ENCODE measurements around the gene BMAL1. TPM values are rescaled to one million over a fixed set of nuclear protein-coding genes. Genes with fewer than 3 reads are reported as not detected.

Gene BMAL1
- total RNA-seq, 2 experiments from 2014 or later = 17.7 to 19.0 TPM

- POLR2A ChIA-PET = no interaction called here
- CTCF ChIA-PET = no interaction called here
Observed at GRCh38 chr11:13260201-13260962, 17.2 kb upstream of the BMAL1 start.

- ChIA-PET POLR2A (no interaction called here), CTCF (interaction anchor here (1.4 kb wide), 1 partner anchor 22 kb away, joined by 3 read pairs; no protein-coding TSS in a partner anchor)
Observed at GRCh38 chr11:13260963-13261588, 16.5 kb upstream of the BMAL1 start.

DNA sequence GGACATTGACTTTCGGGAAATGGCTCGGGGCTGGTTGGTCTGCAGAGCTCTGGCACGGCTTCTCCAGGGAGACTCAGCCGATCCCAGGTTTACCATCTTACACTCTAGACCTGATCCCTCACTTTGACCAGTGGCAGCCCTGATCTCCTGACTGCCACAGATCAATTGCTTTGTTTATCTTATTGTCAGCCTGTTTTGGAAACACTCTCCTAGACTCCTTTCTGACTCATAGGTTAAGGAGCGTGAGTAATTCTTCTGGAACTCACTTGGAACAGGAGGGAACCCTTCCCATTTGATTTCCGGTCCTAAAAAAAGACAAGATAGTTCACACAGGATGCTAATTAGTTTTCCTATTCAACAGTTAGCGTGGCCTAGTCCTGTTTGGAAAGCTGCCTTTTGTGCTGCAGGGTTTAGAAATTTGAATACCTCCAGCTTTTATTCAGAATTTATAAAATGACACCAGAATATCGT lies 16.0 kb upstream of the BMAL1 start:
- ChIA-PET POLR2A (no interaction called here), CTCF (interaction anchor here (1.0 to 1.4 kb wide), 2 partner anchors 23 to 73 kb away, joined by 3 to 4 read pairs; no protein-coding TSS in a partner anchor)

DNA sequence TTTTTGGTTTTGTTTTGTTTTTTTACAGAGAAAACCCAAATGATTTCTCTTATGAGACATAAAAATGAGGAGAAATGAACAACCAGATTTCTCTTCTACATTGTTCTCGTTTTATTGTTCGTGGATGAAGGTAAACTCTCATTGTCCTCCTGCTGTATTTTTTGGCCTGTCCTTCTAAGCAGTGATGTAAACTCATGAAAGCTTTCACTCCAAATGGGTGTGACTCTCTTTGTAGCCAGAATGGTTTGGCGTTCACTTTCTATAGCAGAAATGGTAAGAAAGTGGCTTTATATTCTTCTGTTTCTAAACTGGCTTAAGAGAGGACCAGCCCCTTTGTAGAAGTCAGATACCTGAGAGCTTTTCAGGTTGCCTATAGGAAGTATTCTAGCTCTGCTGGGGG lies 15.5 kb upstream of the BMAL1 start:
- CTCF ChIA-PET = interaction anchor here (1.0 to 1.4 kb wide), 2 partner anchors 23 to 73 kb away, joined by 3 to 4 read pairs; no protein-coding TSS in a partner anchor
- POLR2A ChIA-PET = no interaction called here

GRCh38 chr11:13268791-13269190 lies 8.8 kb upstream of the BMAL1 start:
- ChIA-PET POLR2A (no interaction called here), CTCF (no interaction called here)

DNA sequence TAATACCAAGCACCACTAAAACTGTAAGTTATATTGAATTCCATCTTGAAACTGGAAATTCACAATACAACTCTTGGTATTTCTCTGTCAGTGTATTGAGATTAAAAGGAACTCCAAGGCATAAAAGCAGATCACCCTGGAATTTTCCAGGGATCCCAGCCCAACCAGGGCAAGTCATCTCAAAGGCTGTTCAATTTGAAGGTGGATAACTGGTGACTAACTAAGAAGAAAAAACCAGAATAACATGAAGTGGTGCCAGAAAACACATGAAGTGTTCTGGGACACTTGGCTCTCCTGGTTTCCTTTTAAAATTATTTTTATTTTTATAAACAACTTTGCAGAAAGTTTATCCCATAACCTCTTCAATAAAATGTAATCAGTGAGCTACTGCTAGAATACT lies 7.8 kb upstream of the BMAL1 start:
- POLR2A ChIA-PET = no interaction called here
- CTCF ChIA-PET = no interaction called here

DNA sequence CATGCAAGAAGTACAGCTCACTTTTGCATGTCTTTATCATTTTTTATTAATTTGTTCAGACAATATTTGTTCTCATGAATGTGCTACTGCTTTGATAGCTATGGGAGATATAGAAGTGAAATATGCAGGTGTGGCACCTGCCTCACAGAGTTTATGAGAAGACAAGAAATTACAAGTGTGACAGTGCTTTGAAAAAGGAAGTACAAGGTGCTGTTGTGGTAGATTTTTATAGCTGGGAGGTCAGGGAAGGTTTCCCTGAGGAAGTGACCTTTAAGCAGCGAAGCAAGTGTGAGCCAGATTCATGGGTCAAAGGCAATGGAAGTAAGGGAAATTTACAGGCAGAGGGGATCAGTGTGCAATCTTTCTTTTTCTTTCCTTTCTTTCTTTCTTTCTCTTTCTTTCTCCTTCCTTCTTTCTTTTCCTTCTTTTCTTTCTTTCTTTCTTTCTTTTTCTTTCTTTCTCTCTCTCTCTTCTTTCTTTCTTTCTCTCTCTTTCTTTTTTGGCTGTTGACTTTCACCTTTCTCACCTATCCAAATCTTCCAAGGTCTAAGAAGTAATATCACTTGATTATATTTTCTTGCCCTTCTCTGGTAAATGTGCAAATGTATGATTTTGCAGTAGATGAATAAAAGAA lies 6.4 kb upstream of the BMAL1 start:
- ChIA-PET CTCF (no interaction called here), POLR2A (no interaction called here)

- ChIA-PET CTCF (interaction anchor here (1.3 to 1.5 kb wide), 2 partner anchors 10 to 59 kb away, joined by 3 to 6 read pairs; no protein-coding TSS in a partner anchor), POLR2A (no interaction called here)
Observed at GRCh38 chr11:13276454-13276831, 1.1 kb upstream of the BMAL1 start.

DNA sequence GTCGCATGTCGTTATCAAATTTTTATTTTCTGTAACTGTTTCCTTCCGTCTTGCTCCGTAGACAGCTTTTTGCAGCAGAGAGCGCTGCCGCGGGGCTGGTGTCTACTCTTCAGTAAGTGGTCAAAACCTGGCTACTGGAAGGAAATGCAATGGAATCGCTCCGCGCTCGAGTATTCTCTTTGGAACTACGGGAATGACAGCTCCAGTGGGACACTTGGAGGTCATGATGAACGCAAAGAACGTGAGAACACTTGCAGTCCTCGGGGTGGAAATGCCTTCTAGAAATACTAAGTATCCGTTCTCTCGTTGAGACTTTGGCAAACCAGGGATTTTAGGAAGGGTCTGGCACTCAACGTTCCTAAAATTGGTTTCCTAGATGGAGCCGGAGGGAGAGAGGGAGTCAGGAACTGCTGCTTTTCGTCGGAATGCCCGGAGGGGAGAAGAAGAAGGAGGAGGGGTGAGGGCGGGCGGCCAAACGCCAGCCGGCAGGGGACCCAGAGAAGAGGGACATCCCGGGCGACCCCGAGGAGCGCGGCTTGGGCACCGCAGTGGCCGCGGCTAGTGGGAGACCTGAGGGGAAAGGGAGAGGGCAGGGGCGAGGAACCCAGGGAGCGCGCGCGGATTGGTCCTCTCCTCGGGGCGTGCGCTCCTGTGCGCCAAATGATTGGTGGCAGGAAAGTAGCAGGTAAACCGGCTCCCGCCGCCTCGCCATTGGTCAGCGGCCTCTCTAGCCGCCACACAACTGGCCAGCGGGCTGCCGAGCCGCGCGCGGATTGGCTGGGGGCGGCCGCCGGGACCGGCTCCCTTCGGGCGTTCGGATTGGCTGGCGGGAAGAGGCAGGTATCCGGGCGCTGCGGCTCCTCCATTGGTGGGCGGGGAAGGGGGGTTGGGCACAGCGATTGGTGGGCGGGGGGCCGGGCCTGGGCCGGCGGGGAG lies 490 bp upstream of the BMAL1 start:
- CTCF ChIA-PET = interaction anchor here (1.3 to 1.5 kb wide), 2 partner anchors 10 to 58 kb away, joined by 3 to 6 read pairs; no protein-coding TSS in a partner anchor
- POLR2A ChIA-PET = no interaction called here

GRCh38 chr11:13278609-13279486 lies 1.3 kb downstream of the BMAL1 start:
- ChIA-PET CTCF (interaction anchor here (0.5 to 2.3 kb wide), 7 partner anchors 12 to 62 kb away, joined by 3 to 13 read pairs (median 3); no protein-coding TSS in a partner anchor), POLR2A (interaction anchor here (1.0 to 1.8 kb wide), 3 partner anchors 8 to 40 kb away, joined by 7 to 10 read pairs (median 9); no protein-coding TSS in a partner anchor)

- POLR2A ChIA-PET = interaction anchor here (1.8 kb wide), 1 partner anchor 18 kb away, joined by 9 read pairs; no protein-coding TSS in a partner anchor
- CTCF ChIA-PET = interaction anchor here (0.5 to 2.3 kb wide), 6 partner anchors 18 to 61 kb away, joined by 3 to 13 read pairs (median 3); no protein-coding TSS in a partner anchor
Observed at GRCh38 chr11:13279487-13279834, 1.9 kb downstream of the BMAL1 start.

- ChIA-PET CTCF (interaction anchor here (1.5 to 2.3 kb wide), 3 partner anchors 18 to 55 kb away, joined by 3 to 13 read pairs (median 3); no protein-coding TSS in a partner anchor), POLR2A (no interaction called here)
Observed at GRCh38 chr11:13280092-13280722, 2.6 kb downstream of the BMAL1 start.

DNA sequence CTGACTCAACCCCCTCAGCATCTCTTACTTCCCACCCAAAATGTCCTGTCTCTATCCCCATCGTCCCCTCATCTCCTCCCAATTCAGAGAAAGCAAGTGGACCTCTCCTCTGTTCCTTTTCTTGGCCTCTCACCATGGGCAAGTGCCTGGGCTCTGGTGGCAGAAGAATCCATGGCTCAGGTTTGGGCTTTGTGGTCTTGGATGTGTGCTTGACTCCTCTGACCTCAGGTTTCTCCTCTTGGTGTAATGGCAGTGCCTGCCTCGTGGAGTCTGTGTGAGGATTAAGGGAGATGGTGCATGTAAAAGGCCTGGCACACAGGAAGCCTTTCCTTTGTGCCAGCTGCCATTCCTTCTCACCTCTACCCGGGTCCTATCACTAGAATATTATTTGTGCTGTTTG lies 3.2 kb downstream of the BMAL1 start:
- ChIA-PET POLR2A (no interaction called here), CTCF (interaction anchor here (1.5 kb wide), 2 partner anchors 17 to 37 kb away, joined by 3 read pairs; no protein-coding TSS in a partner anchor)

- ChIA-PET CTCF (interaction anchor here (1.2 kb wide), 1 partner anchor 33 kb away, joined by 5 read pairs; no protein-coding TSS in a partner anchor), POLR2A (no interaction called here)
Observed at GRCh38 chr11:13283636-13284035, 6.0 kb downstream of the BMAL1 start.

DNA sequence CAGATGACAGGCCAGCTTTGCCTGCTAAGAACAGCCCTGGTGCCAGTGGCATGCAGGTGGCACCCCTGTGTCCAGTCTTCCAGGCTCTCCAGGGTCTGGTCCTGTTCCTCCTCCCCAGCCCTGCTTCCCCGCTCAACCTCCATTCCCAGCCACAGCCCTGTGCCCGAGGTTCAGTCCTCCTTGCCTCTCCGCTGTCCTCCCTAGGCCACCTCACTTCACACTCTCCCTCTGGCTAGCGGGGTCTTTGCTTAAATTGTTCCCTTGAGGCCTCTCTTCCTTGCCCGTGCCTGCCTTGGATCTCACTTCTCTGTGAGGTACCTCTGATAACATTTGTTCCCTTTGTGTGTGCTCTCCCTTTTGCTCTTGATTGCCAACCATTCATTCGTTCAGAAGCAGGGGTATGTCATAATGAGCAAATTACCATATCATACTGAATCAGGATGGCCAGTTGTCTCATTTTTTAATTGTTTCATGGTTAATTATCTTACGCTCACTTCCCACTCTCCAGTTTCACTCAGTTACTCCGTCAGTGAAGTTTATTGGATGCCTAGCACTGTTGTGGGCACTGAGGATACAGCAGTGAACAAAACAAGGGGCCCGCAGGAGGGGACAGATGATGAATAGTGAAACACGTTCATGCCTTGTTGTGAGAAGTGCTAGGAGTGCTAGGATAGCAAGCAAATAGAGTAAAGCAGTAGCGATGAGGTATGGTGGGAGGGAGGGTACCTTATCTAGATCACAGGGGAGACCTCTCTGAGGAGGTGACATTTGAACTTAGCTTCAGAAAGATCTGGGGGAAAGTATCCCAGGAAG lies 7.4 kb downstream of the BMAL1 start:
- ChIA-PET POLR2A (interaction anchor here (0.7 kb wide), 1 partner anchor 35 kb away, joined by 5 read pairs; no protein-coding TSS in a partner anchor), CTCF (interaction anchor here (0.6 kb wide), 1 partner anchor 75 kb away, joined by 6 read pairs; no protein-coding TSS in a partner anchor)

- POLR2A ChIA-PET = interaction anchor here (1.1 to 1.5 kb wide), 2 partner anchors 8 to 11 kb away, joined by 4 to 7 read pairs; no protein-coding TSS in a partner anchor
Observed at GRCh38 chr11:13286279-13286821, 8.8 kb downstream of the BMAL1 start.

More at GRCh38 chr11:13286279-13286821, 8.8 kb downstream of the BMAL1 start:
- CTCF ChIA-PET = interaction anchor here (0.9 to 1.2 kb wide), 3 partner anchors 10 to 52 kb away, joined by 3 to 4 read pairs (median 3); no protein-coding TSS in a partner anchor

Measured in activated CD8-positive, alpha-beta memory T cell treated with anti-CD3 and anti-CD28 coated beads for 36 hours (primary cell).